GM23338 (cell line): ENCODE results near the gene SOHLH1. TPM values are rescaled to one million over a fixed set of nuclear protein-coding genes. Genes with fewer than 3 reads are reported as not detected.
"Not testable (repeated sequence)": the region's sequence is repeated elsewhere in the genome, so short reads cannot be mapped to it uniquely, and the experiment has no call there.

Experiments
- ATAC-seq: fragments of 200-7000 bp; cut with Tn5 transposase; 3 replicates; pipeline ENCODE4 v1.9.1; 2020
- DNase-seq: peaks from one replicate; pipeline ENCODE4 v3.0.0-alpha.2; 2015; ENCODE audit warnings: low spot score
- H2AFZ ChIP-seq: fragments of 200-600 bp; sonication (generic); 2 replicates; pipeline ENCODE4 v1.8.0; 2016; ENCODE audit warnings: antibody characterized with exemption, mild to moderate bottlenecking, moderate library complexity
- H3F3A ChIP-seq: fragments of 200-600 bp; sonication (generic); replicated peaks from 2 replicates; pipeline ENCODE4 v1.8.0; 2017; ENCODE audit warnings: antibody characterized with exemption, mixed run types, low read depth
- H3K27ac ChIP-seq: fragments of 200-600 bp; sonication (generic); 2 replicates; pipeline ENCODE4 v1.6.1; 2016; ENCODE audit warnings: low read depth
- H3K27me3 ChIP-seq: fragments of 200-600 bp; sonication (generic); 2 replicates; pipeline ENCODE4 v1.8.0; 2016; ENCODE audit warnings: mild to moderate bottlenecking, mixed run types, moderate library complexity; ENCODE audit not compliant: insufficient read depth
- H3K36me3 ChIP-seq: fragments of 200-600 bp; sonication (generic); 2 replicates; pipeline ENCODE4 v1.8.0; 2016; ENCODE audit warnings: mild to moderate bottlenecking; ENCODE audit not compliant: insufficient read depth
- H3K4me1 ChIP-seq: fragments of 200-600 bp; sonication (generic); 2 replicates; pipeline ENCODE4 v1.8.0; 2016; ENCODE audit warnings: mild to moderate bottlenecking, moderate library complexity; ENCODE audit not compliant: insufficient read depth
- H3K4me2 ChIP-seq: fragments of 200-600 bp; sonication (generic); 2 replicates; pipeline ENCODE4 v1.7.1; 2017; ENCODE audit warnings: mixed run types
- H3K4me3 ChIP-seq: fragments of 200-600 bp; sonication (generic); 2 replicates; pipeline ENCODE4 v1.6.1; 2016; ENCODE audit warnings: mixed run types
- H3K79me2 ChIP-seq: fragments of 200-600 bp; sonication (generic); replicated peaks from 2 replicates; pipeline ENCODE4 v1.8.0; 2017; ENCODE audit warnings: mild to moderate bottlenecking; ENCODE audit not compliant: insufficient read depth
- H3K9me2 ChIP-seq: fragments of 200-600 bp; sonication (generic); 2 replicates; pipeline ENCODE4 v1.8.0; 2017; ENCODE audit not compliant: insufficient read depth
- H4K20me1 ChIP-seq: fragments of 200-600 bp; sonication (generic); replicated peaks from 2 replicates; pipeline ENCODE4 v1.8.0; 2017; ENCODE audit warnings: mild to moderate bottlenecking; ENCODE audit not compliant: insufficient read depth
- H3K27ac Mint-ChIP-seq: 2 replicates; pipeline ENCODE4 v1.8.0; 2020; ENCODE audit warnings: inconsistent platforms, mild to moderate bottlenecking, moderate library complexity, mixed read lengths
- H3K27me3 Mint-ChIP-seq: 3 replicates; pipeline ENCODE4 v1.8.0; 2022; ENCODE audit warnings: low read depth, mild to moderate bottlenecking, moderate library complexity, mixed read lengths, inconsistent platforms; ENCODE audit not compliant: insufficient read depth, poor library complexity
- H3K36me3 Mint-ChIP-seq: 3 replicates; pipeline ENCODE4 v1.8.0; 2021; ENCODE audit warnings: low read depth, mild to moderate bottlenecking, inconsistent platforms, moderate library complexity, mixed read lengths
- H3K4me1 Mint-ChIP-seq: 3 replicates; pipeline ENCODE4 v1.8.0; 2020; ENCODE audit warnings: mild to moderate bottlenecking, inconsistent platforms, mixed read lengths
- H3K4me3 Mint-ChIP-seq: 3 replicates; pipeline ENCODE4 v1.8.0; 2021; ENCODE audit warnings: moderate library complexity, mild to moderate bottlenecking, inconsistent platforms, mixed read lengths
- H3K9me3 Mint-ChIP-seq: 3 replicates; pipeline ENCODE4 v1.8.0; 2020; ENCODE audit warnings: moderate library complexity, mild to moderate bottlenecking, inconsistent platforms, mixed read lengths
- CREB1 ChIP-seq: fragments of 250-450 bp; sonication (Bioruptor Pico); IDR thresholded peaks from 2 replicates; pipeline ENCODE4 v1.5.0; 2020; ENCODE audit warnings: low read depth, mild to moderate bottlenecking, moderate library complexity
- CTCF ChIP-seq, 2 experiments: fragments of 200-600 bp in 1 of 2; sonication (generic) in 1 of 2; conservative IDR thresholded peaks; 2 replicates each; pipeline versions ENCODE4 v1.5.1 to v1.6.1; 2016 to 2017; ENCODE audit warnings: antibody characterized with exemption in 2 of 2, low read depth in 2 of 2, mild to moderate bottlenecking in 2 of 2, moderate library complexity in 1 of 2
- EZH2phosphoT487 ChIP-seq: fragments of 200-600 bp; sonication (generic); IDR thresholded peaks from one replicate; pipeline ENCODE4 v1.8.1; 2018; ENCODE audit warnings: antibody characterized with exemption; ENCODE audit not compliant: unreplicated experiment
- NANOG ChIP-seq: IDR thresholded peaks from 2 replicates; pipeline ENCODE4 v1.6.1; 2016; ENCODE audit warnings: antibody characterized with exemption, borderline replicate concordance
- POLR2AphosphoS5 ChIP-seq: IDR thresholded peaks from 2 replicates; pipeline ENCODE4 v1.6.1; 2016; ENCODE audit warnings: antibody characterized with exemption, low read depth
- REST ChIP-seq: IDR thresholded peaks from one replicate; pipeline ENCODE4 v1.6.1; 2018; ENCODE audit warnings: antibody characterized with exemption; ENCODE audit not compliant: unreplicated experiment
- STAT1 ChIP-seq: IDR thresholded peaks from one replicate; pipeline ENCODE4 v1.6.1; 2016; ENCODE audit warnings: antibody characterized with exemption; ENCODE audit not compliant: unreplicated experiment
- ZNF114 ChIP-seq: fragments of 250-450 bp; sonication (Bioruptor Pico); IDR thresholded peaks from 2 replicates; pipeline ENCODE4 v1.5.0; 2020; ENCODE audit warnings: mild to moderate bottlenecking, moderate library complexity
- ZNF331 ChIP-seq: fragments of 250-450 bp; sonication (Bioruptor Pico); IDR thresholded peaks from 2 replicates; pipeline ENCODE4 v1.5.0; 2020; ENCODE audit warnings: low read depth, mild to moderate bottlenecking, moderate library complexity
- polyA plus RNA-seq: library from polyadenylated mRNA; unstranded; fragments of >200 nt; fragmentation: Nextera tagmentation; extraction: Ambion mirVana; gene quantifications from 2 replicates; pipeline ENCODE4 v1.2.1, GENCODE V29; 2016
- total RNA-seq: library from RNA; depleted of rRNA; stranded (reverse); fragments of >200 nt; shearing (Covaris generic); gene quantifications from 2 replicates; pipeline ENCODE4 v1.2.3, GENCODE V29; 2014

SOHLH1 gene
- total and polyA plus RNA-seq, 2 experiments from 2014 or later: 0.21 TPM; not detected in 1

- not testable (repeated sequence) for ATAC-seq, H3K27me3 ChIP-seq, H3K27ac ChIP-seq, H3K9me2 ChIP-seq, H3K4me3 ChIP-seq, DNase-seq, H3K36me3 ChIP-seq, H3K36me3 Mint-ChIP-seq, H3K4me2 ChIP-seq, H4K20me1 ChIP-seq, H3K79me2 ChIP-seq, H3K27ac Mint-ChIP-seq, H3K4me1 ChIP-seq, H3K4me1 Mint-ChIP-seq, H2AFZ ChIP-seq, H3K27me3 Mint-ChIP-seq, H3K4me3 Mint-ChIP-seq, H3F3A ChIP-seq
- H3K9me3 Mint-ChIP-seq: peaks cover 14% of the 10 kb centered on the region
Observed at GRCh38 chr9:135669018-135669417, 30.3 kb downstream of the SOHLH1 start.

GRCh38 chr9:135667463-135668001, 31.7 kb downstream of the SOHLH1 start:
- H3K36me3 ChIP-seq: no peaks in the 10 kb centered on the region
- Mint-ChIP-seq H3K9me3 (peaks cover 14% of the 10 kb centered on the region), H3K4me3 (no peak overlapping the region), H3K4me1 (no peaks in the 10 kb centered on the region; the same call in 2 of the 3 replicates), H3K27ac (no peak overlapping the region), H3K27me3 (peaks cover 2% of the 10 kb centered on the region), H3K36me3 (peaks cover 8% of the 10 kb centered on the region)
- TF ChIP-seq STAT1: no peak
- TF ChIP-seq ZNF114 (CRISPR knock-in tag): no peak
- no peak for TF ChIP-seq CREB1 (CRISPR knock-in tag)
- TF ChIP-seq EZH2phosphoT487: no peak
- no peak for TF ChIP-seq POLR2AphosphoS5
- no peak for TF ChIP-seq ZNF331
- TF ChIP-seq CTCF (conservative IDR thresholded peaks at IDR 0.05; ENCODE audit: low read depth in 2 of 2): no peak
- TF ChIP-seq REST: no peak
- TF ChIP-seq NANOG: no peak
- ATAC-seq (no peak), DNase-seq (no peak)
- no peaks in the 10 kb centered on the region; the same call in 1 of the 2 replicates for H3K4me1 ChIP-seq
- no peaks in the 10 kb centered on the region; the same call in 1 of the 2 replicates for H3K9me2 ChIP-seq
- H3K79me2 ChIP-seq: no peaks in the 10 kb centered on the region
- no peak overlapping the region for H2AFZ ChIP-seq
- no peak overlapping the region for H3K27ac ChIP-seq
- H3K4me2 ChIP-seq: no peak overlapping the region
- H3K27me3 ChIP-seq: no peaks in the 10 kb centered on the region
- no peaks in the 10 kb centered on the region for H4K20me1 ChIP-seq
- no peaks in the 10 kb centered on the region for H3F3A ChIP-seq
- H3K4me3 ChIP-seq: no peak overlapping the region
